ENCODE results near the gene RWDD3. TPM values are rescaled to one million over a fixed set of nuclear protein-coding genes. Genes with fewer than 3 reads are reported as not detected.

The RWDD3 gene
- total and polyA plus RNA-seq, 2 of the 4 experiments (the other 2 are of a cell fraction): 10.4 to 13.6 TPM

DNA sequence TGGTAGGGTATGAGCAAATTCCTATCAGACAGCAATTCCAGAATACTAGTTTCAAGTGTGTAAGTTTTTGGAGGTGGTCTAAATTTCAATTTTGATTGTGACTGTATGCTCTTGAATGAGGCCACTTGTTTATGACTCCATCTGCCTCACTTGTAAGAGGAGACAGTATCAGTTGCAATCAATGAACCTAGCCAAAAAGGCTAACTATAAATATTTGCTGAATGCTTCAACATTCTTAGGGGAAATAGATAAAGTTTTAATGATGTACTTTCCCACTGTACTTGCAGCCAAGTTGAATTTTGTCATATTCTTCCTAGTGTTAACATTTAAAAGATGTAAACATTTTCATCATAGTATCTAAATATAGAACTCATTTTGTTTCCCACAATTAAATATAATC lies 32.1 kb upstream of the RWDD3 start:
- Histone ChIP-seq H3K4ac (ENCODE audit: low read depth, low read length) (no peak overlapping the region), H3K23ac (ENCODE audit: low read depth, low read length) (no peak overlapping the region), H2BK5ac (ENCODE audit: low read depth, low read length, poor library complexity, severe bottlenecking) (no peak overlapping the region), H3K27ac (ENCODE audit: insufficient read depth, low read length) (no peak overlapping the region), H3K18ac (ENCODE audit: low read depth, low read length) (no peak overlapping the region), H2BK120ac (ENCODE audit: low read depth, low read length) (no peak overlapping the region), H3K4me2 (ENCODE audit: low read depth, low read length) (no peak overlapping the region), H3K4me1 (ENCODE audit: control insufficient read depth, insufficient read depth, low read length) (peaks cover 7% of the 10 kb centered on the region; the same call in 1 of the 2 replicates), H3K14ac (replicated peaks; ENCODE audit: low read depth, low read length) (no peak overlapping the region), H3K9me3 (ENCODE audit: control insufficient read depth, insufficient read depth, low read length) (no peaks in the 10 kb centered on the region; the same call in 1 of the 2 replicates), H3K9ac (ENCODE audit: low read depth, low read length) (no peak overlapping the region), H2AK5ac (ENCODE audit: low read depth, low read length) (no peak overlapping the region), H3K4me3 (ENCODE audit: insufficient read depth, low read depth, low read length) (no peak overlapping the region), H3K36me3 (ENCODE audit: control insufficient read depth, insufficient read depth, low read length) (no peaks in the 10 kb centered on the region), H3K27me3 (ENCODE audit: control insufficient read depth, insufficient read depth, low read length) (no peaks in the 10 kb centered on the region), H2BK15ac (ENCODE audit: low read depth, low read length) (no peak overlapping the region), H4K5ac (ENCODE audit: low read depth, low read length) (no peak overlapping the region; the same call in 1 of the 2 replicates), H4K91ac (ENCODE audit: insufficient read depth, low read depth, low read length) (no peak overlapping the region), H3K79me1 (ENCODE audit: low read depth in 1 of 2, low read length in 2 of 2) (no peaks in the 10 kb centered on the region), H2AFZ (replicated peaks; ENCODE audit: low read length, poor library complexity) (no peak overlapping the region), H3K56ac (ENCODE audit: extremely low read depth, insufficient read depth, low read length) (no peak overlapping the region), H2AK9ac (replicated peaks; ENCODE audit: low read depth, low read length, poor library complexity) (no peak overlapping the region), H4K20me1 (ENCODE audit: insufficient read depth, low read length) (no peaks in the 10 kb centered on the region), H4K8ac (ENCODE audit: low read depth in 2 of 2, low read length in 2 of 2) (no peak overlapping the region), H3K9me1 (ENCODE audit: insufficient read depth, low read length) (no peaks in the 10 kb centered on the region), H2BK20ac (ENCODE audit: low read depth, low read length) (no peak overlapping the region)
- intact Hi-C loops (cut with micrococcal nuclease) (no loop called here), dilution Hi-C loops (cut with HindIII; ENCODE audit: low sequenced_read_pairs, unreplicated experiment) (no loop called here), in situ Hi-C loops (cut with MboI; ENCODE audit: low sequenced_read_pairs) (no loop called here)
- no peak for TF ChIP-seq MAZ (IDR thresholded peaks at IDR 0.05; ENCODE audit: borderline replicate concordance, low read depth, low read length)
- no peak for TF ChIP-seq MXI1 (IDR thresholded peaks at IDR 0.05; ENCODE audit: borderline replicate concordance, low read depth, low read length)
- TF ChIP-seq, protein P1, sequence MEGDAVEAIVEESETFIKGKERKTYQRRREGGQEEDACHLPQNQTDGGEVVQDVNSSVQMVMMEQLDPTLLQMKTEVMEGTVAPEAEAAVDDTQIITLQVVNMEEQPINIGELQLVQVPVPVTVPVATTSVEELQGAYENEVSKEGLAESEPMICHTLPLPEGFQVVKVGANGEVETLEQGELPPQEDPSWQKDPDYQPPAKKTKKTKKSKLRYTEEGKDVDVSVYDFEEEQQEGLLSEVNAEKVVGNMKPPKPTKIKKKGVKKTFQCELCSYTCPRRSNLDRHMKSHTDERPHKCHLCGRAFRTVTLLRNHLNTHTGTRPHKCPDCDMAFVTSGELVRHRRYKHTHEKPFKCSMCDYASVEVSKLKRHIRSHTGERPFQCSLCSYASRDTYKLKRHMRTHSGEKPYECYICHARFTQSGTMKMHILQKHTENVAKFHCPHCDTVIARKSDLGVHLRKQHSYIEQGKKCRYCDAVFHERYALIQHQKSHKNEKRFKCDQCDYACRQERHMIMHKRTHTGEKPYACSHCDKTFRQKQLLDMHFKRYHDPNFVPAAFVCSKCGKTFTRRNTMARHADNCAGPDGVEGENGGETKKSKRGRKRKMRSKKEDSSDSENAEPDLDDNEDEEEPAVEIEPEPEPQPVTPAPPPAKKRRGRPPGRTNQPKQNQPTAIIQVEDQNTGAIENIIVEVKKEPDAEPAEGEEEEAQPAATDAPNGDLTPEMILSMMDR (conservative IDR thresholded peaks at IDR 0.05; ENCODE audit: low read depth, low read length): no peak
- no peak for TF ChIP-seq RFX5 (IDR thresholded peaks at IDR 0.05; ENCODE audit: low read depth, low read length)
- TF ChIP-seq RAD21 (IDR thresholded peaks at IDR 0.05; ENCODE audit: low read length): no peak
- TF ChIP-seq, protein P2, sequence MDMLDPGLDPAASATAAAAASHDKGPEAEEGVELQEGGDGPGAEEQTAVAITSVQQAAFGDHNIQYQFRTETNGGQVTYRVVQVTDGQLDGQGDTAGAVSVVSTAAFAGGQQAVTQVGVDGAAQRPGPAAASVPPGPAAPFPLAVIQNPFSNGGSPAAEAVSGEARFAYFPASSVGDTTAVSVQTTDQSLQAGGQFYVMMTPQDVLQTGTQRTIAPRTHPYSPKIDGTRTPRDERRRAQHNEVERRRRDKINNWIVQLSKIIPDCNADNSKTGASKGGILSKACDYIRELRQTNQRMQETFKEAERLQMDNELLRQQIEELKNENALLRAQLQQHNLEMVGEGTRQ (IDR thresholded peaks at IDR 0.05; ENCODE audit: low read depth, low read length): no peak
- no peak for TF ChIP-seq MAFK (IDR thresholded peaks at IDR 0.05; ENCODE audit: low read depth, low read length)
- TF ChIP-seq BHLHE40 (IDR thresholded peaks at IDR 0.05; ENCODE audit: low read depth, low read length): no peak
- no peak for TF ChIP-seq POLR2A (IDR thresholded peaks at IDR 0.05; ENCODE audit: low read depth, low read length)
- no peak for TF ChIP-seq CHD1 (IDR thresholded peaks at IDR 0.05; ENCODE audit: low read depth, low read length)
- TF ChIP-seq, protein P3, sequence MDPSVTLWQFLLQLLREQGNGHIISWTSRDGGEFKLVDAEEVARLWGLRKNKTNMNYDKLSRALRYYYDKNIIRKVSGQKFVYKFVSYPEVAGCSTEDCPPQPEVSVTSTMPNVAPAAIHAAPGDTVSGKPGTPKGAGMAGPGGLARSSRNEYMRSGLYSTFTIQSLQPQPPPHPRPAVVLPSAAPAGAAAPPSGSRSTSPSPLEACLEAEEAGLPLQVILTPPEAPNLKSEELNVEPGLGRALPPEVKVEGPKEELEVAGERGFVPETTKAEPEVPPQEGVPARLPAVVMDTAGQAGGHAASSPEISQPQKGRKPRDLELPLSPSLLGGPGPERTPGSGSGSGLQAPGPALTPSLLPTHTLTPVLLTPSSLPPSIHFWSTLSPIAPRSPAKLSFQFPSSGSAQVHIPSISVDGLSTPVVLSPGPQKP (IDR thresholded peaks at IDR 0.05; ENCODE audit: borderline replicate concordance, low read depth, low read length): no peak
- no peak for TF ChIP-seq RCOR1 (IDR thresholded peaks at IDR 0.05; ENCODE audit: insufficient replicate concordance, low read length)
- TF ChIP-seq NFE2L2 (IDR thresholded peaks at IDR 0.05; ENCODE audit: low read depth, low read length): no peak
- no peak for TF ChIP-seq SMC3 (IDR thresholded peaks at IDR 0.05; ENCODE audit: low read depth, low read length)
- no peak for TF ChIP-seq CEBPB (IDR thresholded peaks at IDR 0.05; ENCODE audit: low read depth, low read length)
- TF ChIP-seq FOS (IDR thresholded peaks at IDR 0.05; ENCODE audit: low read depth, low read length): no peak
- ATAC-seq (ENCODE audit: low read depth): peak; percentile 50
- peak; percentile 26 for DNase-seq
- CTCF ChIA-PET: no interaction called here
- no TSS peak for BruUV-seq (replicated peaks)
- POLR2A ChIA-PET (ENCODE audit: unreplicated experiment): no interaction called here
